Loucy (cell line): ENCODE data around the gene CYP2A7.
"Not testable (repeated sequence)": the region's sequence is repeated elsewhere in the genome, so short reads cannot be mapped to it uniquely, and the experiment has no call there.

Source experiments
- H2AFZ ChIP-seq: fragments of 200-600 bp; sonication (generic); 2 replicates; pipeline ENCODE4 v1.6.0; 2016; ENCODE audit warnings: antibody characterized with exemption, mild to moderate bottlenecking, low read length, moderate library complexity
- H3F3A ChIP-seq: fragments of 200-600 bp; 2 replicates; pipeline ENCODE4 v1.6.0; 2016; ENCODE audit warnings: antibody characterized with exemption, low read depth, mild to moderate bottlenecking
- H3K27me3 ChIP-seq: fragments of 200-600 bp; sonication (generic); 2 replicates; pipeline ENCODE4 v1.6.1; 2014; ENCODE audit warnings: low read length, mild to moderate bottlenecking; ENCODE audit not compliant: insufficient read depth, poor library complexity, severe bottlenecking
- H3K36me3 ChIP-seq: fragments of 200-600 bp; sonication (generic); 2 replicates; pipeline ENCODE4 v1.6.1; 2016; ENCODE audit warnings: low read length; ENCODE audit not compliant: insufficient read depth
- H3K4me1 ChIP-seq: fragments of 200-600 bp; sonication (generic); 2 replicates; pipeline ENCODE4 v1.5.1; 2014; ENCODE audit warnings: low read length, mild to moderate bottlenecking; ENCODE audit not compliant: insufficient read depth, poor library complexity, severe bottlenecking
- H3K4me2 ChIP-seq: fragments of 200-600 bp; sonication (generic); 2 replicates; pipeline ENCODE4 v1.6.0; 2014; ENCODE audit warnings: antibody characterized with exemption, low read length, low read depth, mild to moderate bottlenecking; ENCODE audit not compliant: poor library complexity, severe bottlenecking
- H3K4me3 ChIP-seq: fragments of 200-600 bp; sonication (generic); 2 replicates; pipeline ENCODE4 v1.5.1; 2014; ENCODE audit warnings: low read length, mild to moderate bottlenecking, mixed read lengths; ENCODE audit not compliant: poor library complexity, severe bottlenecking
- H3K79me2 ChIP-seq: fragments of 200-600 bp; sonication (generic); 2 replicates; pipeline ENCODE4 v1.6.1; 2014; ENCODE audit warnings: low read length; ENCODE audit not compliant: insufficient read depth
- H3K9ac ChIP-seq: fragments of 200-600 bp; sonication (generic); 2 replicates; pipeline ENCODE4 v1.6.0; 2014; ENCODE audit warnings: mild to moderate bottlenecking, low read depth, low read length, moderate library complexity; ENCODE audit not compliant: poor library complexity, severe bottlenecking
- H3K9me2 ChIP-seq: fragments of 200-600 bp; sonication (generic); replicated peaks from 2 replicates; pipeline ENCODE4 v1.6.1; 2016; ENCODE audit warnings: low read depth, low read length, mixed read lengths
- H3K9me3 ChIP-seq: fragments of 200-600 bp; sonication (generic); 2 replicates; pipeline ENCODE4 v1.6.1; 2014; ENCODE audit warnings: mild to moderate bottlenecking, antibody characterized with exemption, low read length, low read depth; ENCODE audit not compliant: insufficient read depth
- H4K20me1 ChIP-seq: fragments of 200-600 bp; sonication (generic); 2 replicates; pipeline ENCODE4 v1.6.0; 2014; ENCODE audit warnings: antibody characterized with exemption, low read length, mild to moderate bottlenecking; ENCODE audit not compliant: insufficient read depth, poor library complexity, severe bottlenecking
- CTCF ChIP-seq: fragments of 200-600 bp; sonication (generic); conservative IDR thresholded peaks from 2 replicates; pipeline ENCODE4 v1.5.1; 2014; ENCODE audit warnings: mild to moderate bottlenecking, antibody characterized with exemption, low read length
- EZH2phosphoT487 ChIP-seq: fragments of 200-600 bp; IDR thresholded peaks from 2 replicates; pipeline ENCODE4 v1.6.1; 2018; ENCODE audit warnings: antibody characterized with exemption, mild to moderate bottlenecking, moderate library complexity, borderline replicate concordance

The CYP2A7 gene

GRCh38 chr19:40920300-40921004 lies 38.4 kb upstream of the CYP2A7 start:
- no peaks in the 10 kb centered on the region for H3K4me1 ChIP-seq
- no peaks in the 10 kb centered on the region for H3K79me2 ChIP-seq
- H3F3A ChIP-seq = no peaks in the 10 kb centered on the region
- H3K9ac ChIP-seq = no peak overlapping the region
- H3K9me3 ChIP-seq = peaks cover 3% of the 10 kb centered on the region; the same call in 1 of the 2 replicates
- H3K36me3 ChIP-seq = no peaks in the 10 kb centered on the region
- H3K4me2 ChIP-seq = no peak overlapping the region
- TF ChIP-seq CTCF = no peak
- TF ChIP-seq EZH2phosphoT487 = no peak
- no peaks in the 10 kb centered on the region for H4K20me1 ChIP-seq
- H3K9me2 ChIP-seq = no peaks in the 10 kb centered on the region
- H2AFZ ChIP-seq = no peak overlapping the region
- no peaks in the 10 kb centered on the region for H3K27me3 ChIP-seq
- no peak overlapping the region for H3K4me3 ChIP-seq

GRCh38 chr19:40919530-40920299 lies 37.7 kb upstream of the CYP2A7 start:
- H3K4me2 ChIP-seq, H3K79me2 ChIP-seq, H3K27me3 ChIP-seq: not testable (repeated sequence)

GRCh38 chr19:40918303-40918702 lies 36.3 kb upstream of the CYP2A7 start:
- H3K4me3 ChIP-seq, H3K9me3 ChIP-seq, H2AFZ ChIP-seq, H3F3A ChIP-seq, H3K4me1 ChIP-seq, H3K4me2 ChIP-seq, H3K27me3 ChIP-seq, H3K9ac ChIP-seq, H3K36me3 ChIP-seq, H4K20me1 ChIP-seq, H3K9me2 ChIP-seq, H3K79me2 ChIP-seq: not testable (repeated sequence)

More at GRCh38 chr19:40919530-40920299, 37.7 kb upstream of the CYP2A7 start:
- H3K9ac ChIP-seq, H3K36me3 ChIP-seq, H3K9me3 ChIP-seq, H3F3A ChIP-seq, H2AFZ ChIP-seq, H3K9me2 ChIP-seq, H3K4me1 ChIP-seq, H4K20me1 ChIP-seq, H3K4me3 ChIP-seq: not testable (repeated sequence)

- H2AFZ ChIP-seq = no peak overlapping the region
- no peaks in the 10 kb centered on the region for H3K36me3 ChIP-seq
- H3K79me2 ChIP-seq = no peaks in the 10 kb centered on the region
- H3K9ac ChIP-seq = no peak overlapping the region
- no peaks in the 10 kb centered on the region for H3K9me3 ChIP-seq
- H4K20me1 ChIP-seq = no peaks in the 10 kb centered on the region
- H3K9me2 ChIP-seq = no peaks in the 10 kb centered on the region
- no peaks in the 10 kb centered on the region for H3K27me3 ChIP-seq
- H3F3A ChIP-seq = no peaks in the 10 kb centered on the region
- TF ChIP-seq CTCF (no peak), EZH2phosphoT487 (no peak)
- no peak overlapping the region for H3K4me2 ChIP-seq
- no peaks in the 10 kb centered on the region for H3K4me1 ChIP-seq
- no peak overlapping the region for H3K4me3 ChIP-seq
Measured at GRCh38 chr19:40908976-40909375, 26.9 kb upstream of the CYP2A7 start.
